Measurements from ENCODE around the gene RFPL2. TPM values are rescaled to one million over a fixed set of nuclear protein-coding genes. Genes with fewer than 3 reads are reported as not detected.
A peak's percentile ranks its signal among the peaks of the same experiment; 100 is the strongest.
"Not testable (repeated sequence)": the region's sequence is repeated elsewhere in the genome, so short reads cannot be mapped to it uniquely, and the experiment has no call there.

The RFPL2 gene
- total and polyA plus RNA-seq, 2 experiments from 2014 or later, result 0.40 to 0.51 TPM

DNA sequence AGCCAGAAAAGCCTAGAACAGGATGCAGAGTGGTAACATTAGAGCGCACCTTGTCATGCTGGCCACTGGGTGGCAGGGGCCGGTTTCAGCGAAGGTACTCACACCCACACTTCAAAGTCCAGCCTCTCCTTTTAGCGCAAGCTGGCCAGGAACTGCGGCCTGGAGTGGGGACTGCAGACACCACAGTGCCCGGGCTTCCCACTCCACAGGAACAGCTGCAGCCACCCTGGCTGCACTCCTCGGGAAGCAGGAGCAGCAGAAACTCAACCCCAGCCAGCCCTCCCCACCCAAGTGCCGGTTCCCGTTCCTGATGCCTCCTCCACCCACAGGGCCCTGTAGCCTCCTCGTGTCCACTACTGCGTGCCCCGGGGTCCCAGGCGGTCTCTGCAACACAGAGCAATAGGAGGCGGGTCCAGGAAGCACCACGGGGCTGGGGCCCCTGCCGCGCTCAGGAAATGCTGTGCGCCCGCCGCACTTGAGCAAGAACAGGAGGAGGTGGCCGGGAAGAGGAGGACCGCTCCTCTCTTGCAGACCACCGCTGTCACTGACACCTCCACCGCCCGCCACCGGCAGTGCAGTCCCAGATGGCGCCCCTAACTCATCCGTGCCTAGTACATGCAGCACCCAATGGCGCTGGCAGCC is 2.2 kb downstream of the RFPL2 start:
- Histone ChIP-seq H3K4me1 (ENCODE audit: low read depth) (no peaks in the 10 kb centered on the region), H3K27ac (no peak overlapping the region), H3K36me3 (no peaks in the 10 kb centered on the region), H3K4me3 (peak overlapping the region; percentile 34), H3K9me3 (ENCODE audit: low read depth) (no peaks in the 10 kb centered on the region), H3K27me3 (peaks cover 36% of the 10 kb centered on the region)
- TF ChIP-seq, protein P1, sequence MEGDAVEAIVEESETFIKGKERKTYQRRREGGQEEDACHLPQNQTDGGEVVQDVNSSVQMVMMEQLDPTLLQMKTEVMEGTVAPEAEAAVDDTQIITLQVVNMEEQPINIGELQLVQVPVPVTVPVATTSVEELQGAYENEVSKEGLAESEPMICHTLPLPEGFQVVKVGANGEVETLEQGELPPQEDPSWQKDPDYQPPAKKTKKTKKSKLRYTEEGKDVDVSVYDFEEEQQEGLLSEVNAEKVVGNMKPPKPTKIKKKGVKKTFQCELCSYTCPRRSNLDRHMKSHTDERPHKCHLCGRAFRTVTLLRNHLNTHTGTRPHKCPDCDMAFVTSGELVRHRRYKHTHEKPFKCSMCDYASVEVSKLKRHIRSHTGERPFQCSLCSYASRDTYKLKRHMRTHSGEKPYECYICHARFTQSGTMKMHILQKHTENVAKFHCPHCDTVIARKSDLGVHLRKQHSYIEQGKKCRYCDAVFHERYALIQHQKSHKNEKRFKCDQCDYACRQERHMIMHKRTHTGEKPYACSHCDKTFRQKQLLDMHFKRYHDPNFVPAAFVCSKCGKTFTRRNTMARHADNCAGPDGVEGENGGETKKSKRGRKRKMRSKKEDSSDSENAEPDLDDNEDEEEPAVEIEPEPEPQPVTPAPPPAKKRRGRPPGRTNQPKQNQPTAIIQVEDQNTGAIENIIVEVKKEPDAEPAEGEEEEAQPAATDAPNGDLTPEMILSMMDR (IDR thresholded peaks at IDR 0.05; ENCODE audit: low read depth, low read length), result peak; percentile 42
- peak; percentile 40 to 78 for DNase-seq (ENCODE audit: low read depth in 1 of 2, low spot score in 1 of 2)

DNA sequence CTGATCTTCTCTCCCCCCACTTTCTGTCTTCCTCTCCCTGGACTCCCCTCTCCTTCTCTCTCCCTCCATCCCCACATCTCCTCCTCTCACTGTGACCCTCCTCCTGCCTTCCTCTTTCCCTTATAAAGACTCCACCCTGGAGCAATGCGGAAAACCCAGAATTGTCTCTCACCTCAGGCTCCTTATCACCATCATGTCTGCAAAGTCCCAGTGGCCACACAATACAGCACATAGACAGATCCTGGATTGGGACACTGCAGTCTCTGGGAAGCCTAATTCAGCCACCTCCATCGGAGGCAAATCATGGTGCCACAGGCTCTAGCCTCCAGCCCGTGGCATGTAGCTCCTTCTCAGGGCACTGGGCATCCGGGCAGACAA is 2.7 kb downstream of the RFPL2 start:
- Histone ChIP-seq H3K9me3 (ENCODE audit: low read depth) (no peaks in the 10 kb centered on the region), H3K27ac (no peak overlapping the region), H3K4me3 (no peak overlapping the region), H3K4me1 (ENCODE audit: low read depth) (no peaks in the 10 kb centered on the region), H3K36me3 (no peaks in the 10 kb centered on the region), H3K27me3 (peaks cover 36% of the 10 kb centered on the region)
- DNase-seq (ENCODE audit: low read depth in 1 of 2, low spot score in 1 of 2), result no peak
- TF ChIP-seq, protein P1 (IDR thresholded peaks at IDR 0.05; ENCODE audit: low read depth, low read length), result no peak

DNA sequence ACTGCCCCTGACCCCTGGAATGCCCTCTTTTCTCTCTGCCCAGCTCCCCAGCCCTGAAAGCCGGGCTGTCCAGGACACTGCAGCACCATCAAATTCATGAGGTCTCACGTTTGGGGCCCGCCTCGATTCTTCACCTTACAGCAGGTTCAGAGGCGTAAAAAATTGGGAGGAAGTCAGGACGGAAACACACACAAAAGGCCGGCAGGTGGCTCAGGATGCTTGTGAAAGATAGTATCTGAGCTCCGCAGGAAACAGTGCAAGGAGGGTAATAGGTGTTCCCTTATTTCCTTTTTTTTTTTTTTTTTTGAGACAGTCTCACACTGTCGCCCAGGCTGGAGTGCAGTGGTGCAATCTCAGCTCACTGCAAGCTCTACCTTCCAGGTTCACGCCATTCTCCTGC is 4.1 kb downstream of the RFPL2 start:
- H3K27me3 ChIP-seq, result peaks cover 29% of the 10 kb centered on the region
- H3K9me3 ChIP-seq (ENCODE audit: low read depth), result no peaks in the 10 kb centered on the region
- H3K36me3 ChIP-seq, result no peaks in the 10 kb centered on the region
- H3K27ac ChIP-seq, result no peak overlapping the region
- no peak for DNase-seq (ENCODE audit: low read depth in 1 of 2, low spot score in 1 of 2)
- TF ChIP-seq, protein P1 (IDR thresholded peaks at IDR 0.05; ENCODE audit: low read depth, low read length), result no peak
- H3K4me1 ChIP-seq (ENCODE audit: low read depth), result no peaks in the 10 kb centered on the region
- no peak overlapping the region for H3K4me3 ChIP-seq

DNA sequence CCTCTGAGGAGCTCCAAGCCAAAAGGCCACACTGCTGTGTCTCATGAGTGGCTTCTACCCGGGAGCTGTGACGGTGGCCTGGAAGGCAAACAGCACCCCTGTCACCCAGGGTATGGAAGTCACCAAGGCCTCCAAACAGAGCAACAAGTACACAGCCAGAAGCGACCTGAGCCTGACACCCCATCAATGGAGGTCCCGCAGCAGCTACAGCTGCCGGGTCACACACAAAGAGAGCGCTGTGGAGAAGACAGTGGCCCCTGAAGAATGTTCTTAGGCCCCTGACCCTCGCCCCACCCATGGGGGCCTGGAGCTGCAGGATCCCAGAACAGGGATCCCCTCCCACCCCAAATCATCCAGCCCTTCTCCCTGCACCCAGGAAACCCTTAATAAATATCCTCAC is 4.9 kb downstream of the RFPL2 start:
- no peaks in the 10 kb centered on the region for H3K36me3 ChIP-seq
- no peak overlapping the region for H3K27ac ChIP-seq
- no peak for DNase-seq (ENCODE audit: low read depth in 1 of 2, low spot score in 1 of 2)
- no peak overlapping the region for H3K4me3 ChIP-seq
- peaks cover 29% of the 10 kb centered on the region for H3K27me3 ChIP-seq
- TF ChIP-seq, protein P1 (IDR thresholded peaks at IDR 0.05; ENCODE audit: low read depth, low read length), result no peak
- H3K4me1 ChIP-seq (ENCODE audit: low read depth), result no peaks in the 10 kb centered on the region
- no peaks in the 10 kb centered on the region for H3K9me3 ChIP-seq (ENCODE audit: low read depth)

DNA sequence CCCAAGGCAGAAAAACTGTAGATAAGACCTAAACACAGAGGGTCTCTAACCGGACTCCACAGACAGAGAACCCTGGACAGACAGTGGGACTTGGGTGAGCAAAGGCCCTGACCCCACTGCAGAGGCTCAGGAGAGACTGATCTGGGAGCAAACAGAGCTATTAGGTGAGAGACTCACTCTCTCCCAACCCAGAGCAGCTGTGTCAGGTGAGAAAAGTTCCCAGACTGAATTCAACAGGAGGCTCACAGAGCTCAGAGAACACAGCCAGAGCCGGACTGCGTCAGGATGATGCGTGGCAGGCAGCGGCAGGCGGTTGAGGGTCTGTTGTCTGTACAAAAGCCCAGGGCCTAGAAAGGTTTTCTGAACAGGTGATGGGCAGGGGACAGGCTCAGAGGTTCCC is 5.5 kb downstream of the RFPL2 start:
- Histone ChIP-seq H3K27me3 (peaks cover 27% of the 10 kb centered on the region), H3K9me3 (ENCODE audit: low read depth) (no peaks in the 10 kb centered on the region), H3K36me3 (no peaks in the 10 kb centered on the region), H3K4me1 (ENCODE audit: low read depth) (no peaks in the 10 kb centered on the region), H3K4me3 (no peak overlapping the region), H3K27ac (no peak overlapping the region)
- TF ChIP-seq, protein P1 (IDR thresholded peaks at IDR 0.05; ENCODE audit: low read depth, low read length), result no peak
- no peak for DNase-seq (ENCODE audit: low read depth in 1 of 2, low spot score in 1 of 2)

DNA sequence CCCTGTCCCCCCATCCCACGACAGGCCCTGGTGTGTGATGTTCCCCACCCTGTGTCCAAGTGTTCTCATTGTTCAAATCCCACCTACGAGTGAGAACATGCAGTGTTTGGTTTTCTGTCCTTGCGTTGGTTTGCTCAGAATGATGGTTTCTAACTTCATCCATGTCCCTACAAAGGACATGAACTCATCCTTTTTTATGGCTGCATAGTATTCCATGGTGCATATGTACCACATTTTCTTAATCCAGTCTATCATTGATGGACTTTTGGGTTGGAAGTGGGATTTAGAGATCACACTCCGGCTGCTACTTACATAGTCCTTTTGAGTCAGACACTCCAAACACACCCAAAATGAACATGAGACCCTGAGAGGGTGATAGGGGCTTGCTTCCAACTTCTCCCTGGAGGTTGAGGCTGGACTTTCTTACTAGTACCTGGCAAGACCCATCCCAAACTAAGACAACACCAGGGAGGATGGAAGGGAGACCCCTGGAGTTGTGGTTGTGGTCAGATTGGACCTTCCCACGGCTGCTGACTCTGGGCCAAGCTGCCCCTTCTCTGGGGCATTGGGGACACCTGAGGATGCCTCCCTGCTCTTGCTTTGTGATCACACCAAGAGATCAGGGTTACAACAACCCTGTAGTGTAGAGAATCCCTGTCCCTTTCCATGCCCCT is 7.2 kb downstream of the RFPL2 start:
- H3K4me1 ChIP-seq (ENCODE audit: low read depth); H3K4me3 ChIP-seq; H3K9me3 ChIP-seq (ENCODE audit: low read depth); H3K36me3 ChIP-seq; H3K27ac ChIP-seq; DNase-seq (ENCODE audit: low read depth in 1 of 2, low spot score in 1 of 2): not testable (repeated sequence)
- H3K27me3 ChIP-seq, result peaks cover 11% of the 10 kb centered on the region

DNA sequence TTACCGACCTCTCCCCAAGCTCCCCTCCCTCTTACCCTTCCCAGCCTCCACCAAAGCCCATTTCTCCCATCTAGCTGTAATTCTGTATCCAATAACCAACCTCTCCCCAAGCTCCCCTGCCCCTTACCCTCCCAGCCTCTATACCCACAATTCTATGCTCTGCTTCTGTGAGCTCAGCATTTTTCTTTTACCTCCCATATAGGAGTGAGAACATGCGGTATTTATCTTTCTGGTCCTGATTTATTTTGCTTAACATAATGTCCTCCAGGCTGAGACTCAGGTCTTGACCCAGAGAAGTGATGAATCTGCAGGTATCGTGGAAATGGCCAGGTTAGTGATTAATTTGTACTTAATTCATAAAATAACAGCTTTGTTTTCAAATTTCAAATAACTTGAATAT is 9.0 kb downstream of the RFPL2 start:
- H3K4me1 ChIP-seq (ENCODE audit: low read depth); H3K27me3 ChIP-seq; H3K27ac ChIP-seq; H3K9me3 ChIP-seq (ENCODE audit: low read depth); H3K4me3 ChIP-seq; DNase-seq (ENCODE audit: low read depth in 1 of 2, low spot score in 1 of 2); H3K36me3 ChIP-seq: not testable (repeated sequence)

DNA sequence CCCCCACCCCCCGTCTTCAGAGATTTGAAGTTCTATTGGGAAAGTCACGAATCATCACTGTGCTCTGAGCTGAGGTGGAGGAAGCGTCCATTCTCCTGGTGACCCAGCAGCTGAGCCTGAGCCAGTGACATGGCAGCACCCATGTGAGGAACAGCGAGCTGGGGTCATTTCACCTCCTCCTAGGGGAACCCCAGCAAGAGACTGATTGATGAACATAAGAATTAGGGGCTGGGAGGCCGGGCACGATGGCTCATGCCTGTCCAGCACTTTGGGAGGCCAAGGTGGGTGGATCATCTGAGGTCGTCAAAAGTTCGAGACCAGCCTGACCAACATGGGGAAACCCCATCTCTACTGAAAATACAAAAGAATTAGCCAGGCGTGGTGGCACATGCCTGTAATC is 11.5 kb downstream of the RFPL2 start:
- not testable (repeated sequence) for DNase-seq (ENCODE audit: low read depth in 1 of 2, low spot score in 1 of 2); H3K9me3 ChIP-seq (ENCODE audit: low read depth); H3K27me3 ChIP-seq; H3K4me1 ChIP-seq (ENCODE audit: low read depth); H3K36me3 ChIP-seq; H3K27ac ChIP-seq; H3K4me3 ChIP-seq

DNA sequence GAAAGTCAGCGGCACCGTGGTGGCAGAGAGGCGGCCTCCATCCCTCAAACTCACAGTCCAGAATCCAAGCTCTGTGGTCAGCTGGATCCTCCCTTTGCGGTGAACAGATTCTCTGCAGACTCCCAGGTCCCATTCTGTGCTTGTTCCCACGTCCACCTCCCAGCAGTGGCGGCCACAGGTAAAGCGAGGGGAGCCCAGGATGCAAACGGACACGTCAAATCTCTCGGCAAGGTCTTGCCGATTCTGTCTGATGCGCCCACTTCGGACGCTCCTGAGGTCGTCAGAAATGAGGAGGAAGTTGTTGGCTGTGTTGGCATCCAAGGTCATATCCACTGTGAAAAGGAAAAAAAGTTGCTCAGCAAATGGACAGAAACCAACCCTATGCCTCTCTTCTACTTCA is 13.9 kb downstream of the RFPL2 start:
- not testable (repeated sequence) for DNase-seq (ENCODE audit: low read depth in 1 of 2, low spot score in 1 of 2); H3K36me3 ChIP-seq; H3K4me3 ChIP-seq; H3K27me3 ChIP-seq; H3K27ac ChIP-seq; H3K9me3 ChIP-seq (ENCODE audit: low read depth); H3K4me1 ChIP-seq (ENCODE audit: low read depth)
